AML-193 (cell line): ENCODE measurements around the gene TNFSF8.
A peak's percentile ranks its signal among the peaks of the same experiment; 100 is the strongest.

Source experiments
- DNase-seq, 2 experiments: peaks; one replicate each; lab custom pipeline; 2025; lab: John Stamatoyannopoulos, UW

The TNFSF8 gene

DNA sequence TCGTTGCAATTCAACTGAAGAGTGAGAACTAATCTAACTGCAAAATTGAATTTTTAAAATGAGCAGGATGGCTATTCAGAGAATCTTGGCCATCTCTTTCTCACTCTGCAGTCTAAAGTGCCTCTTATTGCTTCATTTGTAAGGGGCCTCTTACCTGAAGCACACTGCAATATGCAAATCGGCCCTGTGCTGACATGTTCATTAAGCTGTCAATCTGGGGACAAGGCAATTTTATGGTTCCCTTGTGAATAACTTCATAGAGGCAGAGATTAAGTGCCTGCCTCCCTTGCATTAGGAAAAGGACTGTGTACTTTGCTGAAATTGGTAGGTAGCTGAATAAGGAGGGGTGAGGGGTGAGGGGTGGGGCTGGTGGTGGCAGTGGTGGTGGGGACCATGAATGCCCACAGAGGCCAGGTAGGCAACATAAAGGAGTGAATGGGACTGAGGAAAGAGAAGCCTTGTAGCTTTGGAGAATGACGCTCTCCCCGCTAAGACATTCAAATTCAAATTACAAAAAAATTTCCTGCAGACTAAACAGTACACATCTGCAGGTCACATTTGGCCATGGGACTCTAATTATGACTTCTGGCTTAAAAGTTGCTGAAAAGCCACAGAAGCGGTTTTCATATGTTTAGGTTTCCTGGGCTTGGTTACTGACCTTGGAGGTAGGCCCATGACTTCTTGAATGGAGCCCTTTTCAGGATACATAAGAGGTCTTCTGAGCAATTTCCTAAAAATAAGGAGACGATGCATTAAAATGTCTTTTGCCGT, 25.0 kb downstream of the TNFSF8 start:
- no peak for DNase-seq

DNA sequence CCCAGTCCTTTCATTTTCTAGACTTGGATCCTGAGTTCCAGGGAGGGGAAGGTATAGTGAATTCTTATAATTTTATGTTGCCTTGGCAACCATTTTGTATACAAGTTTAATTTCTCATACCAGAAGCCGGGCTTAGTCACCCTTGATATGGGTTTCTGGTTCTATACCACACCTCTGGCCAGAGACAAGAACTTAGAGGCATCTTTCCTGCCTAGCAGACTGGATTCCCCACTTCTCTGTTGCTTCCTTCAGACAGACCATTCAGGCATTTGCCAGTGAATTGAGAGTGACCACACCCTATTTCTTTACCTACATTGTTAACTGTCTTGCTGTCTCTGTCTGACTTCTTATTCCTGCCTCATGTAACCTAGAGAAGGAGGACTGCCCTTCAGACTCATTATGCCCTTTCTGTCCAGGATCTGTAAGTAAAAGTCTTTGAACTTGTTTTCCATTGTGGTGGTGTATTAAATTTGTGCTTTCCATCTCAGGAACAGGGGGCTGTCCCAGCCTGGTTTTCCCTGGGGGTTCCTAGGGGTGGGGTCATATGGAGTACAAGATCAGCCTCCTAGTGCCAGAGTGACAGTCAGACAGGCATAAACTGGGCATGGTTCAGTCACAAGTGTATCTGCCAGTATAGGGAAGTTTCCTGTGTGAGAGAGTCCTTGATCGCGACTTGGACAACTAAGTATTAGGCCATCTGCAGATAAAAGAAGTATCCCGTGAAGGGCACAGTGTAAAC, 27.4 kb downstream of the TNFSF8 start:
- DNase-seq, result no peak

DNA sequence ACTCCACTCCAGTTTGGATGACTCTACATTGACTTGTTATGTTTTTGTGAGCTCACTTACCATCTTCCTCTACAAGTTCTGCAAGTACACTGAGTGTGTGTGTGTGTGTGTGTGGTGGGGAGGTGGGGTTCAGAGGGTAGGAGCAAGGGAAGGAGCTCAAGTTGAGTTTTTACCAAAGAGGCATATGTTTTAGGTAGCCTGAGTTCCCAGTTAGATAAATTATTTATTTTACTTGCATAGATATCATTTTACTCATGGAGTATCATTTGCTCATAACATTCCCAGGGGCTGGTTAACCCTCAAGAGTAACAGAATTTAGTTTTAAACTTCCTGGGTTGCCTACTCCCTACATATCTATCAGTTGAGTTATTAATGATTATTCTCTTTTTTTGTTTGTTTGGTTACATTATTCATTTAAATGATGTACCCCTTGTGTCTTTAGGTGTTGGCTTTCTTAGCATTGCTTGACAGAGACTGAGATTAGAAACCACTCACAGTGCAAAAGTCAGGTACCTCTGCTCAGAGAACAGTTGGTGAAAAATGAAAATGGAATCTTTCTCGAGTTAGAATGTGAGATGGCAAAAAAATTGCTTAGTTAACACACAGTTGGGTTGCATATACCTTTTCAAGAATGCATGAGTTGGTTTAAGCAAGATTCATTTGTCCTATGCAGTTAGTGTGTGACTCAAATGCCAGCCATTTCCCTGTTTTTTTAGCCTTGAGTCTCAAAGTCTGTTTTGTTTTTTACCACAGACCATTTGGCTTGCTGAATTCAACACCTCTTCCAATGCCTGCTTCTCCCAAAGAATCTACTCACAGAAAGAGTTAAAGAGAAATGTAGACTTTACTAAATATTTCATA, 29.2 kb downstream of the TNFSF8 start:
- no peak for DNase-seq

DNA sequence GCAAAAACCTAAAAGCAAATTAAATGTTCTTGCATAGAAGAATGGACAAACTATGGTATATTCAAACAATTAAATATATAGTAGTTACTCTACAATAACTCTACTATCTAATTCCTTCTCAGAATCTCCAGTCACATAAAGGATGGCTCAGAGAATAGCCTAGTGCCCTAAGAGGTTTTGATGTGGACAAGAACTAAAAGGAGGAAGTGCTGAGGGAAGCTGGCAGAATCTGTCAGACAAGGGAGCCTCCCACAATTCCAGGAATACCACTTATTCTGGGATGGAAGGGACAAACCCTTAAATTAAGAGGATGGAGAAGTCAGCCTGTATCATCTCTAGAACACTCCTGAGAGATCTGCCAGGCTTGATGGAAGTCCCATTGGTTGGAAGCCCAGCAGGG, 30.4 kb downstream of the TNFSF8 start:
- DNase-seq, result peak in 1 of 2 experiments; percentile 12

DNA sequence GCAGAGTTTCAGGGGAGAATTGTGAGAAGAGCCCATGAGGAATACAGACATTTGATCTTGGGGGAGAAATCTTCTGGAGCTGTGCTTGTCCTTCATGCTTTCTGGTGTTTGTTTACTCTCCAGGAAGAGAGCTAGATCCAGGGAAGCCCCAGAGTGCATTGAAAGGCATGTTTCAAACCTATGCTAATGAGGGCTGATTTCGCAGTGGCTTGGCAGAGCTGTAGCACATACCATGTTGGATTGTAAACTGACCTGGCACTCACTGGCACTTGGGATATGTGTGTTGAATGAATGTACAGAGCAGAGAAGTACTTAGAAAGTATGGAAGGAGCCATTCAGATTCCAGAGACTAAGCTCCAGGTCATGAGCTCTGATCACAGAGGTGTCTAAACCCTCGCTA, 30.9 kb downstream of the TNFSF8 start:
- DNase-seq, result no peak

DNA sequence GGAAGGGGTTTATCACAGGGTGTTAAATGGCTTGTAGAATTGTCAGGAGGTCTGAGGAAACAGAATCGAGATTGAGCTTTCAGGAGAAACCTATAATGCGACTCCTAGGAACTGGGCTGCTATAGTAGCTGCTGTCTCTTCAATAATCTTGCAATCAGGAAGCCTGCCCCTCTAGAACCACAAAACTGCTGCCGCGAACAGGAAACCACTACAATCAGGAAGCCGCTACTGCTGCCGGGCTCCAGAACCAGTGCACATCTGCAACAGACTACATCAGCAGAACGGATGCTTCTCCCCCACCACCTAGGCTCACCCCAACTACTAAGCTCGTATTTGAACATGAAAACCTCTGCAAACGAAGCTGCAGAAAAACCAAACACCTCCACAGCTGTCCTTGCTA, 31.6 kb downstream of the TNFSF8 start:
- DNase-seq, result peak; percentile 79 to 89

DNA sequence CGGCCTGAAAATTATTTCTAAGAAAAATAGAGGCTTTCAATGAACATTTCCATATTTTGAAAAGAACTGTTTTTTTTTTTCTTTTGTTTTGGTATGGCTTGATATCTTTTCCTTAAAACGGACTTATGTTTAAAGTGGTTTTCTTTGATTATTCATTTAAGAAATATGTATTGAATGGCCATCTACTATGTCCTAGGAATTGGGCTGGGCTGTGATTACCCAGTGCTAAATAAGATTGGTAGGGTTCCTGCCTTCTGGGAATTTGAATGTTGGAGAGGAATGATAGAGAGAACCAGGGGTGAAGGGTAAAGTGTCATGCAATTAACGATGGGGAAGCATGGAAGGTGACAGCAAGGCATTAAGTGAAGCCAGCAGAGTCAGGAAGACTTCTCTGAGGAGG, 33.2 kb downstream of the TNFSF8 start:
- no peak for DNase-seq

DNA sequence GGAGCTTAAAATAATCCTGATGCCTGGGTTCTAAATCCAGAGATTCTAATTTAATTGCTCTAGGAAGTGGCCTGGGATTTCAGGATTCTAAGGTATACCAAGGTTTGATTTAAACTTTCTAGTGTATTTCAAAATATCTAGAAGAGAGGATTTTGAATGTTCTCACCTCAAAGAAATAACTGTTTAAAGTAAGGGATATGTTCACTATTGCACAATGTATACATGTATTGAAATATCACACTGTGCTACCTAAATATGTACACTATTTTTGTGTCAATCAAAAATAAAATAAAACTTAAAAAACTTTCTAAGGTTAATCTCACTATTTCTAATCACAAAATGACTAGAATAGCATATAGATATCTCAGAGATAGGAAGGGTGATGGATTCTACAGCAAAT, 34.0 kb downstream of the TNFSF8 start:
- DNase-seq, result no peak

DNA sequence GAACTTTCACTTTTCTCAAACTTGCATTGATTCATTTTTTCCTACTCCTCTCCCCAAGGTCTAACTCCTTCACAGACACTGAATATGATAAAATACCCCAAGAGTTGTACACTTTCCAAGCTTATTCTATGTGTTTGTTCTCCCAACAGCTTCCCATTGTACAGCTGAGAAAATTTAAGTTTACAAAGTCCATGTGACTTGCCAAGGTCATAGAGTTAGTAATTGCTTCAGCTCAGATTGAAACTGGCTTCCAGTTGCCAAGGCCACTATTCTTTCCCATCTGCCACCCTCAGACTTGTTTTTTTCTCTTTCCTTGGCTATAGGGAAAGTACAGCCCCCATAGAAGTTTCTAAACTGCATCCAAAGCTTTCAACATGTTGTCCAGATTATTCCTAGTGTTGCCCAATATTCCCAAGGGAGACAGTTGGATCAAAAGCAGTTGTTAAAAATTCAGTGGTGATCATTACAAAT, 34.8 kb downstream of the TNFSF8 start:
- DNase-seq, result no peak

DNA sequence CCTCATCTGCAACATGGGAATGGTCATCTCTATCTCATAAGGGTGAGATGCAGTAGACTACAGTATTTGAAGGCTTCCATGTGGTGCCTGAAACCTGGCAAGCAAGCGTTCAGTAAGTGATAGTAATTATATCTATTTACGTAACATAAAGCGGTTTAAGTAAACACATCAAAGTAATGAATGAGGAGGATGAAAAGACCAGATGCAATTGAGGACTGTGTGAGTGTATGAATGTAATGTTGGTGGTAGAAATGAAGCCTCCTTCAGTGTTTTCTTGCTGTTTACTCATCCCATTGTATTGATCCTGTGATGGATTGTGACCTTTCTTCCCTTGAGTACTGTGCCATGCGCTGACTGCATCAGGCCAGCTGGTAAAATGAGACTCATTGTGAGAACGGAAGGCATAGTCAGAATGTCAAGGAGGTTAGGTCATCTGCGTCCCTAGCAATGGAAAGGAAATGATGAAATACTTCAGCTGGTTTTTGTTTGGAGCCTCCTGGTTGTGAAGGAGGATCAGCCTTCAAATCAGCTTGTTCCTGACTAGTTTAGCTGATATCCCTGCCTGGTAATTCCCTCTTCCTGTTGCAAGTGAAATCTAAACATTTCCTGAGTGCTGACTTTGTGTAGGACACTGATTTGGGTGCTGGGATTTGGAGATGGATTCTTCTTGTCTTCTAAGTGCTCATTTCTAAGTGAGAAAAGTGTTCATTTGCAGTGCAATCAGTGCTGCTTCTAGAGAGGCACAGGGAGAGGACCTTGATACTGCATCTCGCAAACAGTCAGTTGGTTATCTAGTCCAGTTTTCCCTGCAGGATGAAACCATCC, 35.6 kb downstream of the TNFSF8 start:
- DNase-seq, result peak in 1 of 2 experiments; percentile 5

DNA sequence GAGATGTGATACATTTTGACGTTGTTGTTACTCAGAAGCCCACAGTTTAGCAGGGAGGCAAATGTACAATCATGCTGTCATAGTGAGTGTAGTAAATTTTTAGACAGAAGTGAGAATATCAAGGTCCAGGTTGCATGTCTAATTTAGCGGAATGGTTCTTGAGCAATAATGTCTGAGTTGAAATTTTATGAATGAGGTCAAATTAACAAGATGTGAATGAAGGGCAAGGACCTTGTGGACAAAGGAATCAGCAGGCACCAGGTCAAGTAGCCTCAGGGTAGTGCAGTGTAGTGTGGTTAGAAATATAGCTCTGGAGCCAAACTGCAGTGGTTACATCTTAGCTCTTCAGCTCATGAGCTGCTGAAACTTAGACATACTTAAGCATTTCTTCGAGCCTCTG, 36.2 kb downstream of the TNFSF8 start:
- DNase-seq, result no peak

DNA sequence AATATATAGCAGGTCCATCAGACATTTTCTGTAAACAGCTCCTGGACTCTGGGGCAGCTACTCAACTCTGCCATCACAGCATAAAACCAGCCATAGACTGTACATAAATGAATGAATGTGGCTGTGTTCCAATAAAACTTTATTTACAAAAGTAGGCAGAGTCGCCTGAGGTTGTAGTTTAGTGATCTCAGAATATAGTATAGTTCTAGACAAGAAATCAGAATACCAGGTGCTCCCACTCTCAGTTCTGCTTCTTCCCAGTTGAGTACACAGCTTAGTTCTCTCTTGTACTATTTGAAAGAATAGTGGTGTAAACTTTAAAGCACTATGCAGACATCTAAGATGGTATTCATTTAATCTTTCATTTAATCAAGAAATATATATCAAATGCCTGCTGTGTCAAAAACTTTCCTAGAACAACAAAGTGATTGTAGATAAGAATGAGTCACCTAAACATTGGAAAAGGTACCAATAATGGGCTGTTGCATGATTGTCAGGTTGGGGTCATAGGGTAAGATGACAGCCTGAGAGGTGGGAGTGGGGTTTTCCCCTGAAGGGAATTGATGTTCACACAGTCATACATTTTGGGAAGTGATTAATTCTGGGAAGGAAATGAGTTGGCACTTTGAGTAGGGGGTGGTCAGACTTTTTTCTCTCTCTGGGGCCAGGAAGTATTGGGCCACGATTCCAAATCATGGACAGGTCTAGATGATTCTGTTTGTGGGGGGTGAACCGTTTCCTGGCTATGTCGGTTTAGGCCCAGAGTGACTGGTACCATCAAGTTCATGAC, 37.0 kb downstream of the TNFSF8 start:
- no peak for DNase-seq

DNA sequence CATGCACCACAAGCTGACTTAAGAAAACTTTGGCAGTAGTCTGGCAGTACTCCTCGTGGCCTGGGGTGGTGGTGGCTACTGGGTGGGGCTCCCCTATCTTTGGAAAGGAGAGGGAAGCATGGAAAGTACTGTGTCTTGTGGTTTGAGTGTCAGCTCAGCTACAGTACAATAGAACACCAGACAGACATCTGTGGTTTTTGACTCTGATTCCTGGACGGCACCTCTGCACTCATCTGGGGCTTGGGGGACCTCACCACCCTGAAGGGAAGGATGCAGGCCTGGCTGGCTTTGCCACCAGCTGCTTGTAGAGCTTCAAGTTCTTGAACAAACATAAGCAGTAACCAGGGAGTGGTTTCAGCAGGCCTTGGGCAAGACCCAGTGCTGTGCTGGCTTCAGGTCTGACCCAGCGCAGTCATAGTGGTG, 40.6 kb downstream of the TNFSF8 start:
- no peak for DNase-seq

DNA sequence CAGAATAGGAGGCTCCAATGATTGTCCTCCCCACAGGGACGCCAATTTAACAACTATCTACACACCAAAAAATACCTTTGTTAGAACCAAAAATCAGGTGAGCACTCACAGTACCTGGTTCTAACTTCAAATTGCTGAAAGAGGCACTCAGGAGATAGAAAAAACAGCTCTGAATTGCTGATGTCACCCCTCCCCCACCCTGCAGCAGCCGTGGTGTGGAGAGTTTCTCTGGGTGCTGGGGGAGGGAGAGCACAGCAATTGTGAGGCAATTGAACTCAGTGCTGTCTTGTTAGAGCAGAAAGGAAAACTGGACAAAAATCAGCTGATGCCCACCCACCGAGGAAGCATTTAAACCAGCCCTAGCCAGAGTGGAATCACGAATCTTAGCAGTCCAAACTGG, 41.8 kb downstream of the TNFSF8 start:
- DNase-seq, result no peak

DNA sequence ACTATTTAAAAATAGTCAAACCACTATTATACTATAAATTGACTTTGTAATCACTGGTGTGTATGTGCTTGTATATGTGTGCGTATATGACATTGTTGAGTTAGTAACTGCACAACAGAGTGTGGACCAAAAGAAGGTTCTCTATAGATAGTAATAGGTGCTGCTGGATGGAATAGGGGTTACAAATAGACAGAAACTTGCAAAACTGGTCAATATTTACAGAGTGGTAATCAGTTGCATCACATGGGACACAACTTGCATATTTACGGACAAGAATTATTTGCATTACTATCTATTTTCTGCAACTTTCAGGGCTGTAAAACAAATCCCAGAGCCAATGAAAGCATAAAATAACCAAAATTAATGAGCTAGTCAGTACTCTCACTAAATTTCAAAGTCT, 42.4 kb downstream of the TNFSF8 start:
- DNase-seq, result no peak

DNA sequence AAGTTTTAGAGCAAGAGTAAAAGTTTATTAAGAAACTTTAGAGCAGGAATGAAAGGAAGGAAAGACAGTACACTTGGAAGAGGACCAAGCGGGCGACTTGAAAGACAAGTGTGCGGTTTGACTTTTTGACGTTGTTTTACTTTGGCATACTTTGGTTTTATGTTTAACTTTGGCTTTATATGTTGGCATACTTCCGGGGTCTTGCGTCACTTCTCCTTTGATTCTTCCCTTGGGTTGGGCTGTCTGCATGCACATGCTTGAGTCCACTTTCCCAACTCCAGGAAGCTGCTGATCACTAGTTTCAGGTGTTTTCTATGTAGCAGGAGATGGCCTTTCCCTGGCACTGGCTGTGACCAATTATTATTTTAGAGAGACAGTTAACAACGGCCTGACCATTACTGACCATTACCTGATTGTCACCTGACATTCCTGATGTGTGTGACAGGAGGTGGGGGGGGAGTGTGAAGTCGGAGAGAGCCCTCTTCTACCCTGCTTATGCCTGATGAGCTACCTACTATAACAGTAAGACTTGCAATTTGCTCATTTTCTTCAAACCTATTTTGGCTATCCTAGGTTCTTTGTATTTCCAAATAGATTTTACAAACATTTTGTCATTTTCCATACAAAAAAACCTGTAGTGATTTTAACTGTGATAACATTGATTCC, 45.5 kb downstream of the TNFSF8 start:
- no peak for DNase-seq

DNA sequence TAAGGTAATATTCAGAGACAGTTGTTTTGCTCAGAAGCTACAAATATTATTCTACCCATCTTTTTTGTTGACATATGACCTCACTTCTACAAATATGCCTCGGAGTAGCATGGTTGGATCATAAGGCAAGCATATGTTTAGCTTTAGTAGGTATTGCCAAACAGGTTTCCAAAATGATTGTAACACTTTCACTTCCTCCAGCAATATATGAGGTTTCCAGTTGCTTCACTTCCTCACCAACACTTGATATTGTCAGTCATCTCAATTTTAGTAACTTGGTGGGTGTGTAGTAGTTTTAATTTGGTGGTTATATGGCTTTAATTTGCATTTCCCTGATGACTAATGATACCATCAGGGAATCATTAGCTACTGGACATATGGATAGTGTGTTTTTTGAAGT, 46.7 kb downstream of the TNFSF8 start:
- peak; percentile 75 to 80 for DNase-seq

DNA sequence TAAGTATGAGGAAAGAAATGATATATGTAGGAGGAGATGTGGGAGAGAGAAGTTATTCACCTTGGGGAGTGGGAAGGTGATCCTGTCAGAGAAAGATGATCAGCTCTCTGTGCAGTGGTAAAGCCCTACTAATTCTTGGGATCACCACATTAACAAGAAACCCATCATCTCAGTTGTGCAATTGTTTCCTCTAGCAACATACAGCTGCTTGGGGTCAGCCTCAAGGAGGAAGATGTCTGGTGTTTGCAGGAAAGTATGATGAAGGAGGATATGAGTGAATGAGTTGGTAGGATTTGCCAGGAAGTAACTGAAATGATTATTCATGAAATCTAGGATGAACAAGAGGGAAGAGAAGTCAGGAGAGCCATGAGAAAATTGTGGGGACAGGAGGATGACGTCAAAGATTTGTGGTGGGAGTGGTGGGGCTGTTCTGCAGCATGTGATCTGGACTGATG, 50.1 kb downstream of the TNFSF8 start:
- peak; percentile 78 to 80 for DNase-seq

DNA sequence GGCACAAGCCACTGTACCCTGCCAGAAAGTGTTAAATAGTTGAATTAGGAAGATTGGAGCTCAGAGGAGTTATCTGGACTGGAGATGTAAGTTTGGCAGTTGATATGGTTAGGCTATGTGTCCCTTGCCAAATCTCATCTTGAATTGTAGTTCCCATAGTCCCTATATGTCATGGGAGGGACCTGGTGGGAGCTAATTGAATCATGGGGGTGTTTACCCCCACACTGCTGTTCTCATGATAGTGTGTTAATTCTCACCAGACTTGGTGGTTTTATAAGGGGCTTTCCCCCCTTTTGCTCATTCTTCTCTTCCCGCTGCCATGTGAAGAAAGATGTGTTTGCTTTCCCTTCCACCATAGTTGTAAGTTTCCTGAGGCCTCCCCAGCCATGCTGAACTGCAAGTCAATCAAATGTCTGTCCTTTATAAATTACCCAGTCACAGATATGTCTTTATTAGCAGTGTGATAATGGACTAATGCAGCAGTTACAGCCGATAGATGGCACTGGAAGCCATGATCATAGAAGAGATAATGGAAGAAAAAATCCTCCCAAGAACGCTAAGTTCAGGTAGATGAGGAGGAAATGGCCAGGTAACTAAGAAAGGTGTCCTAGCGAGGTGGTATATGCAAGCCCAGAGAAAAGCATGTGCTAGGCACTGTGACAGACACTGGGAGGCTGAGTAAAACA, 51.4 kb downstream of the TNFSF8 start:
- DNase-seq, result no peak

DNA sequence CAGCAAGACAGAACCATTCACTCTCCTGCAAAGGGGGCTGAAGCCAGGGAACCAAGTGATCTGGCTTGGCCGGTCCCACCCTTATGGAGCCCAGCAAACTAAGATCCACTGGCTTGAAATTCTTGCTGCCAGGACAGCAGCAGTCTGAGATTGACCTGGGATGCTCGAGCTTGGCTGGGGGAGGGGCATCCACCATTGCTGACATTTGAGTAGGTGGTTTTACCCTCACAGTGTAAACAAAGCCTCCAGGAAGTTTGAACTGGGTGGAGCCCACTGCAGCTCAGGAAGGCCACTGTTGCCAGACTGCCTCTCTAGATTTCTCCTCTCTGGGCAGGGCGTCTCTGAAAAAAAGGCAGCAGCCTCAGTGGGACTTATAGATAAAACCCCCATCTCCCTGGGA, 60.5 kb downstream of the TNFSF8 start:
- DNase-seq, result no peak
